ENCODE data around the gene RARG. TPM values are rescaled to one million over a fixed set of nuclear protein-coding genes. Genes with fewer than 3 reads are reported as not detected.
A peak's percentile ranks its signal among the peaks of the same experiment; 100 is the strongest.

RARG gene
- total and polyA plus RNA-seq, 2 of the 4 experiments (the other 2 are of a cell fraction) = 7.9 to 30.9 TPM

DNA sequence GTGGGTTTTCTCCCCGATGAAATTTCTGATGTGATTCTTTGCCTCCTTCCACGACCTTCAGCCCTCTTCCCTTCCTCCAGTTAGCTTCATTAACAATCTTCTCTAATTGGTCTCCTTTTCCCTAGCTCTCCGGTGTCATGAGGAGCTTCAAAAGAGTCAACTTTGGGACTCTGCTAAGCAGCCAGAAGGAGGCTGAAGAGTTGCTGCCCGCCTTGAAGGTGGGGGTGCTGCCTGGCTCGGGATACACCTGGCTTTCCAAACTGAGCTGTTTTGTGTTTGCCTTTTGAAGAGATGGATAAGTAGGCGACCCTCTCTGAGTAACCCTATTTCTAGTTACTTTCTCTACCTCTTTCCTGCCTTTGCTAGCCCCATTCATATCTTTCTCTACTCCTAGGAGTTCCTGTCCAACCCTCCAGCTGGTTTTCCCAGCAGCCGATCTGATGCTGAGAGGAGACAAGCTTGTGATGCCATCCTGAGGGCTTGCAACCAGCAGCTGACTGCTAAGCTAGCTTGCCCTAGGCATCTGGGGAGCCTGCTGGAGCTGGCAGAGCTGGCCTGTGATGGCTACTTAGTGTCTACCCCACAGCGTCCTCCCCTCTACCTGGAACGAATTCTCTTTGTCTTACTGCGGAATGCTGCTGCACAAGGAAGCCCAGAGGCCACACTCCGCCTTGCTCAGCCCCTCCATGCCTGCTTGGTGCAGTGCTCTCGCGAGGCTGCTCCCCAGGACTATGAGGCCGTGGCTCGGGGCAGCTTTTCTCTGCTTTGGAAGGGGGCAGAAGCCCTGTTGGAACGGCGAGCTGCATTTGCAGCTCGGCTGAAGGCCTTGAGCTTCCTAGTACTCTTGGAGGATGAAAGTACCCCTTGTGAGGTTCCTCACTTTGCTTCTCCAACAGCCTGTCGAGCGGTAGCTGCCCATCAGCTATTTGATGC, 36.9 kb upstream of the RARG start:
- dilution Hi-C loops (cut with HindIII; ENCODE audit: low sequenced_read_pairs, unreplicated experiment) (no loop called here), in situ Hi-C loops (cut with MboI; ENCODE audit: low sequenced_read_pairs) (no loop called here), intact Hi-C loops (cut with micrococcal nuclease) (loop anchor here (1.0 kb wide), 1 partner anchor 56 kb away; no protein-coding TSS in a partner anchor)
- Histone ChIP-seq H4K5ac (ENCODE audit: low read depth, low read length) (no peak overlapping the region), H2BK20ac (ENCODE audit: low read depth, low read length) (no peak overlapping the region), H3K9me3 (ENCODE audit: control insufficient read depth, insufficient read depth, low read length) (no peaks in the 10 kb centered on the region), H2AK5ac (ENCODE audit: low read depth, low read length) (peak overlapping the region; percentile 10; the same call in 1 of the 2 replicates), H2BK120ac (ENCODE audit: low read depth, low read length) (peak overlapping the region; percentile 4; the same call in 1 of the 2 replicates), H4K91ac (ENCODE audit: insufficient read depth, low read depth, low read length) (peak overlapping the region; percentile 79), H2AK9ac (replicated peaks; ENCODE audit: low read depth, low read length, poor library complexity) (peak overlapping the region; percentile 94), H2AFZ (replicated peaks; ENCODE audit: low read length, poor library complexity) (peak overlapping the region; percentile 99), H3K56ac (ENCODE audit: extremely low read depth, insufficient read depth, low read length) (peak overlapping the region; percentile 69), H3K9ac (ENCODE audit: low read depth, low read length) (peak overlapping the region; percentile 64), H4K8ac (ENCODE audit: low read depth in 2 of 2, low read length in 2 of 2) (peak overlapping the region; percentile 60 to 83; a peak in 3 of 4 replicates), H3K36me3 (ENCODE audit: control insufficient read depth, insufficient read depth, low read length) (0 out of 2 replicates have a peak, but pooled peaks cover 2% of the 10 kb centered on the region), H3K4me1 (ENCODE audit: control insufficient read depth, insufficient read depth, low read length) (peaks cover 7% of the 10 kb centered on the region; the same call in 1 of the 2 replicates), H2BK5ac (ENCODE audit: low read depth, low read length, poor library complexity, severe bottlenecking) (peak overlapping the region; percentile 73), H3K9me1 (ENCODE audit: insufficient read depth, low read length) (peaks cover 14% of the 10 kb centered on the region), H4K20me1 (ENCODE audit: insufficient read depth, low read length) (no peaks in the 10 kb centered on the region; the same call in 1 of the 2 replicates), H3K23ac (ENCODE audit: low read depth, low read length) (peak overlapping the region; percentile 96), H3K79me1 (ENCODE audit: low read depth in 1 of 2, low read length in 2 of 2) (peaks cover 31 to 45% of the 10 kb centered on the region in 2 experiments), H3K4ac (ENCODE audit: low read depth, low read length) (peak overlapping the region; percentile 87), H3K27ac (ENCODE audit: insufficient read depth, low read length) (peak overlapping the region; percentile 58; the same call in 1 of the 2 replicates), H3K18ac (ENCODE audit: low read depth, low read length) (peak overlapping the region; percentile 2; the same call in 1 of the 2 replicates), H2BK15ac (ENCODE audit: low read depth, low read length) (no peak overlapping the region), H3K14ac (replicated peaks; ENCODE audit: low read depth, low read length) (peak overlapping the region; percentile 81), H3K4me2 (ENCODE audit: low read depth, low read length) (peak overlapping the region; percentile 92), H3K4me3 (ENCODE audit: insufficient read depth, low read depth, low read length) (peak overlapping the region; percentile 90), H3K27me3 (ENCODE audit: control insufficient read depth, insufficient read depth, low read length) (no peaks in the 10 kb centered on the region)
- DNase-seq = no peak
- BruUV-seq (replicated peaks) = no TSS peak
- ChIA-PET CTCF (interaction anchor here (0.7 to 1.6 kb wide), 5 partner anchors 9 to 52 kb away, joined by 3 to 6 read pairs (median 3); partner anchors contain the start of gene AAAS), POLR2A (ENCODE audit: unreplicated experiment) (no interaction called here)
- WGBS, 2 experiments (ENCODE audit: extremely low coverage in 2 of 2, insufficient read length in 1 of 2) = 64% methylated on average over 10 of the region's 20 CpGs; no CpG with 5 or more reads in 1 of the 2 experiments
- ATAC-seq (ENCODE audit: low read depth) = peak; percentile 28
- no peak for TF ChIP-seq CHD1 (IDR thresholded peaks at IDR 0.05; ENCODE audit: low read depth, low read length)
- TF ChIP-seq BHLHE40 (IDR thresholded peaks at IDR 0.05; ENCODE audit: low read depth, low read length) = no peak
- no peak for TF ChIP-seq MXI1 (IDR thresholded peaks at IDR 0.05; ENCODE audit: borderline replicate concordance, low read depth, low read length)
- TF ChIP-seq RAD21 (IDR thresholded peaks at IDR 0.05; ENCODE audit: low read length) = no peak
- TF ChIP-seq CEBPB (IDR thresholded peaks at IDR 0.05; ENCODE audit: low read depth, low read length) = no peak
- TF ChIP-seq NFE2L2 (IDR thresholded peaks at IDR 0.05; ENCODE audit: low read depth, low read length) = no peak
- TF ChIP-seq, protein P1, sequence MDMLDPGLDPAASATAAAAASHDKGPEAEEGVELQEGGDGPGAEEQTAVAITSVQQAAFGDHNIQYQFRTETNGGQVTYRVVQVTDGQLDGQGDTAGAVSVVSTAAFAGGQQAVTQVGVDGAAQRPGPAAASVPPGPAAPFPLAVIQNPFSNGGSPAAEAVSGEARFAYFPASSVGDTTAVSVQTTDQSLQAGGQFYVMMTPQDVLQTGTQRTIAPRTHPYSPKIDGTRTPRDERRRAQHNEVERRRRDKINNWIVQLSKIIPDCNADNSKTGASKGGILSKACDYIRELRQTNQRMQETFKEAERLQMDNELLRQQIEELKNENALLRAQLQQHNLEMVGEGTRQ (IDR thresholded peaks at IDR 0.05; ENCODE audit: low read depth, low read length) = no peak
- TF ChIP-seq RCOR1 (IDR thresholded peaks at IDR 0.05; ENCODE audit: insufficient replicate concordance, low read length) = no peak
- no peak for TF ChIP-seq MAZ (IDR thresholded peaks at IDR 0.05; ENCODE audit: borderline replicate concordance, low read depth, low read length)
- no peak for TF ChIP-seq POLR2A (IDR thresholded peaks at IDR 0.05; ENCODE audit: low read depth, low read length)
- no peak for TF ChIP-seq RFX5 (IDR thresholded peaks at IDR 0.05; ENCODE audit: low read depth, low read length)
- no peak for TF ChIP-seq MAFK (IDR thresholded peaks at IDR 0.05; ENCODE audit: low read depth, low read length)
- TF ChIP-seq FOS (IDR thresholded peaks at IDR 0.05; ENCODE audit: low read depth, low read length) = no peak
- no peak for TF ChIP-seq SMC3 (IDR thresholded peaks at IDR 0.05; ENCODE audit: low read depth, low read length)
- TF ChIP-seq, protein P2, sequence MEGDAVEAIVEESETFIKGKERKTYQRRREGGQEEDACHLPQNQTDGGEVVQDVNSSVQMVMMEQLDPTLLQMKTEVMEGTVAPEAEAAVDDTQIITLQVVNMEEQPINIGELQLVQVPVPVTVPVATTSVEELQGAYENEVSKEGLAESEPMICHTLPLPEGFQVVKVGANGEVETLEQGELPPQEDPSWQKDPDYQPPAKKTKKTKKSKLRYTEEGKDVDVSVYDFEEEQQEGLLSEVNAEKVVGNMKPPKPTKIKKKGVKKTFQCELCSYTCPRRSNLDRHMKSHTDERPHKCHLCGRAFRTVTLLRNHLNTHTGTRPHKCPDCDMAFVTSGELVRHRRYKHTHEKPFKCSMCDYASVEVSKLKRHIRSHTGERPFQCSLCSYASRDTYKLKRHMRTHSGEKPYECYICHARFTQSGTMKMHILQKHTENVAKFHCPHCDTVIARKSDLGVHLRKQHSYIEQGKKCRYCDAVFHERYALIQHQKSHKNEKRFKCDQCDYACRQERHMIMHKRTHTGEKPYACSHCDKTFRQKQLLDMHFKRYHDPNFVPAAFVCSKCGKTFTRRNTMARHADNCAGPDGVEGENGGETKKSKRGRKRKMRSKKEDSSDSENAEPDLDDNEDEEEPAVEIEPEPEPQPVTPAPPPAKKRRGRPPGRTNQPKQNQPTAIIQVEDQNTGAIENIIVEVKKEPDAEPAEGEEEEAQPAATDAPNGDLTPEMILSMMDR (conservative IDR thresholded peaks at IDR 0.05; ENCODE audit: low read depth, low read length) = no peak
